HCT116 (cell line): ENCODE measurements around the gene TDRD12. TPM values are rescaled to one million over a fixed set of nuclear protein-coding genes. Genes with fewer than 3 reads are reported as not detected.

Experiments used
- ATAC-seq: fragments of 200-7000 bp; cut with Tn5 transposase; 2 replicates; pipeline ENCODE4 v1.9.1; 2020; ENCODE audit warnings: mild to moderate bottlenecking, moderate library complexity
- BruUV-seq: library from RNA; stranded (reverse); fragments of 400-500 nt; replicated peaks from 2 replicates; lab custom pipeline; 2021; lab: Mats Ljungman, UMichigan
- CTCF ChIA-PET: fragments of 300-600 bp; sonication (Branson Sonifier 250); formaldehyde crosslinking; loops from one replicate; lab custom pipeline; 2021; ENCODE audit warnings: antibody characterized with exemption; lab: Charles Lee
- POLR2A ChIA-PET: fragments of 300-600, 350-600 bp; sonication (Branson Sonifier 250); formaldehyde crosslinking; loops from one replicate; lab custom pipeline; 2021; ENCODE audit warnings: antibody characterized with exemption; lab: Charles Lee
- RAD21 ChIA-PET, 2 experiments: fragments of 300-600 bp; sonication (Branson Sonifier 250); formaldehyde crosslinking; loops; one replicate each; lab custom pipeline; 2023; ENCODE audit warnings: low total read pairs in 2 of 2; ENCODE audit not compliant: uncharacterized antibody in 2 of 2, unreplicated experiment in 2 of 2, low non-redundant PET in 1 of 2; lab: Charles Lee
- DNase-seq: peaks from one replicate; pipeline ENCODE4 v3.0.0-alpha.2; 2010; ENCODE audit warnings: low read depth, low spot score
- H2AFZ ChIP-seq: fragments of 200-600 bp; shearing (Covaris generic), sonication (generic); 2 replicates; pipeline ENCODE4 v1.6.1; 2017; ENCODE audit warnings: low read depth, mixed run types, mixed read lengths, antibody characterized with exemption, low read length; ENCODE audit not compliant: poor library complexity, severe bottlenecking
- H3K27ac ChIP-seq: 2 replicates; pipeline ENCODE4 v1.5.1; 2012; ENCODE audit warnings: low read depth, low read length
- H3K27me3 ChIP-seq: fragments of 200-600 bp; sonication (generic); 2 replicates; pipeline ENCODE4 v1.6.1; 2016; ENCODE audit warnings: mixed run types, low read length, mixed read lengths; ENCODE audit not compliant: insufficient read depth
- H3K36me3 ChIP-seq, 2 experiments: fragments of 200-500 bp in 1 of 2; fragments of 200-600 bp in 1 of 2; sonication (Bioruptor generic) in 1 of 2; sonication (generic) in 1 of 2; 2 replicates each; pipeline versions ENCODE4 v1.5.1 to v1.6.1; 2014 to 2016; ENCODE audit warnings: low read length in 2 of 2, inconsistent platforms in 1 of 2, mixed read lengths in 1 of 2, mixed run types in 1 of 2; ENCODE audit not compliant: insufficient read depth in 2 of 2, control insufficient read depth in 1 of 2
- H3K4me1 ChIP-seq, 2 experiments: fragments of 200-600 bp in 1 of 2; sonication (generic) in 1 of 2; 2 replicates each; pipeline versions ENCODE4 v1.5.1 to v1.6.1; 2012 to 2017; ENCODE audit warnings: low read length in 2 of 2, inconsistent platforms in 1 of 2, mild to moderate bottlenecking in 1 of 2, mixed read lengths in 1 of 2, mixed run types in 1 of 2, moderate library complexity in 1 of 2; ENCODE audit not compliant: insufficient read depth in 2 of 2, control insufficient read depth in 1 of 2
- H3K4me2 ChIP-seq: fragments of 200-600 bp; sonication (generic); 2 replicates; pipeline ENCODE4 v1.6.1; 2017; ENCODE audit warnings: mixed run types, low read length, mixed read lengths
- H3K4me3 ChIP-seq, 2 experiments: fragments of 200-600 bp in 1 of 2; sonication (generic) in 1 of 2; replicated peaks in 1 of 2; 2 replicates each; pipeline ENCODE4 v1.5.1; 2011 to 2016; ENCODE audit warnings: low read length in 2 of 2, control low read depth in 1 of 2, low read depth in 1 of 2, mild to moderate bottlenecking in 1 of 2, mixed read lengths in 1 of 2, mixed run types in 1 of 2
- H3K79me2 ChIP-seq: fragments of 200-600 bp; sonication (generic); 2 replicates; pipeline ENCODE4 v1.6.1; 2017; ENCODE audit warnings: mild to moderate bottlenecking, mixed run types, low read length, moderate library complexity, mixed read lengths; ENCODE audit not compliant: insufficient read depth
- H3K9ac ChIP-seq: fragments of 200-600 bp; sonication (generic); 2 replicates; pipeline ENCODE4 v1.6.1; 2016; ENCODE audit warnings: low read length, mixed read lengths
- H3K9me2 ChIP-seq: fragments of 200-600 bp; sonication (generic), shearing (Covaris generic); 2 replicates; pipeline ENCODE4 v1.6.1; 2017; ENCODE audit warnings: mixed run types, mild to moderate bottlenecking, moderate library complexity; ENCODE audit not compliant: insufficient read depth
- H3K9me3 ChIP-seq, 2 experiments: fragments of 200-500 bp in 1 of 2; fragments of 200-600 bp in 1 of 2; sonication (Bioruptor generic) in 1 of 2; sonication (generic) in 1 of 2; 2 replicates each; pipeline ENCODE4 v1.6.1; 2014 to 2017; ENCODE audit warnings: low read length in 2 of 2, mixed read lengths in 2 of 2, inconsistent platforms in 1 of 2, low read depth in 1 of 2, mild to moderate bottlenecking in 1 of 2, mixed run types in 1 of 2, moderate library complexity in 1 of 2; ENCODE audit not compliant: control insufficient read depth in 1 of 2, insufficient read depth in 1 of 2
- H4K20me1 ChIP-seq: fragments of 200-600 bp; sonication (generic), shearing (Covaris generic); 2 replicates; pipeline ENCODE4 v1.6.1; 2017; ENCODE audit warnings: mixed run types, mild to moderate bottlenecking, moderate library complexity; ENCODE audit not compliant: insufficient read depth
- TCF7L2 ChIP-seq: IDR thresholded peaks from 2 replicates; pipeline ENCODE4 v1.7.0; 2011; ENCODE audit warnings: borderline replicate concordance, inconsistent platforms; ENCODE audit not compliant: insufficient read depth, insufficient read length; ENCODE audit errors: extremely low read depth
- ZFX ChIP-seq: fragments of 450-650 bp; IDR thresholded peaks from 2 replicates; pipeline ENCODE4 v1.6.1; 2017
- intact Hi-C: fragments of 100-400 bp; cut with micrococcal nuclease; formaldehyde crosslinking; loops from 2 replicates; pipeline ENCODE4 v1.10.0; 2022
- total RNA-seq: library from RNA; stranded (reverse); gene quantifications from one replicate; pipeline ENCODE4 v1.2.1, GENCODE V29; 2021; ENCODE audit not compliant: unreplicated experiment
- TF ChIP-seq, protein P1 (sequence below): IDR thresholded peaks from 2 replicates; pipeline ENCODE4 v1.6.1; 2012; ENCODE audit warnings: low read depth
- TF ChIP-seq, protein P2 (sequence below): IDR thresholded peaks from 2 replicates; pipeline ENCODE4 v1.6.1; 2012

Gene TDRD12
- total RNA-seq, 1 experiment from 2014 or later = 0.30 TPM

DNA sequence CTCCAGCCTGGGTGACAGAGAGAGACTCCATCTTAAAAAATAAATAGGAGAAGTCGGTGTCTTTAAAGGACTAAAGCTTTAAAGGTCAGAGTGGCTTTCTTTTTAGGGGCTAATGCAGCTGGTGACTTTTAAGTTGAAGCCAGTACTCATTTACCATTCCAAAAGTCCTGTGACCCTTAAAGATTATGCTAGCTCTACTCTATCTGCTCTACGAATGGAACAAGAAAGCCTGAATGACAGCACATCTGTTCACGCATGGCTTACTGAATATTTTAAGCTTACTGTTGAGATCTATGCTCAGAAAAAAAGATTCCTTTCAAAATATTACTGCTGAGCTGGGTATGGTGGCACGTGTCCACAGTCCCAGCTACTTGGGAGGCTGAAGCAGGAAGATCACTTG lies 16.4 kb downstream of the TDRD12 start (continued):
- TF ChIP-seq, protein P1, sequence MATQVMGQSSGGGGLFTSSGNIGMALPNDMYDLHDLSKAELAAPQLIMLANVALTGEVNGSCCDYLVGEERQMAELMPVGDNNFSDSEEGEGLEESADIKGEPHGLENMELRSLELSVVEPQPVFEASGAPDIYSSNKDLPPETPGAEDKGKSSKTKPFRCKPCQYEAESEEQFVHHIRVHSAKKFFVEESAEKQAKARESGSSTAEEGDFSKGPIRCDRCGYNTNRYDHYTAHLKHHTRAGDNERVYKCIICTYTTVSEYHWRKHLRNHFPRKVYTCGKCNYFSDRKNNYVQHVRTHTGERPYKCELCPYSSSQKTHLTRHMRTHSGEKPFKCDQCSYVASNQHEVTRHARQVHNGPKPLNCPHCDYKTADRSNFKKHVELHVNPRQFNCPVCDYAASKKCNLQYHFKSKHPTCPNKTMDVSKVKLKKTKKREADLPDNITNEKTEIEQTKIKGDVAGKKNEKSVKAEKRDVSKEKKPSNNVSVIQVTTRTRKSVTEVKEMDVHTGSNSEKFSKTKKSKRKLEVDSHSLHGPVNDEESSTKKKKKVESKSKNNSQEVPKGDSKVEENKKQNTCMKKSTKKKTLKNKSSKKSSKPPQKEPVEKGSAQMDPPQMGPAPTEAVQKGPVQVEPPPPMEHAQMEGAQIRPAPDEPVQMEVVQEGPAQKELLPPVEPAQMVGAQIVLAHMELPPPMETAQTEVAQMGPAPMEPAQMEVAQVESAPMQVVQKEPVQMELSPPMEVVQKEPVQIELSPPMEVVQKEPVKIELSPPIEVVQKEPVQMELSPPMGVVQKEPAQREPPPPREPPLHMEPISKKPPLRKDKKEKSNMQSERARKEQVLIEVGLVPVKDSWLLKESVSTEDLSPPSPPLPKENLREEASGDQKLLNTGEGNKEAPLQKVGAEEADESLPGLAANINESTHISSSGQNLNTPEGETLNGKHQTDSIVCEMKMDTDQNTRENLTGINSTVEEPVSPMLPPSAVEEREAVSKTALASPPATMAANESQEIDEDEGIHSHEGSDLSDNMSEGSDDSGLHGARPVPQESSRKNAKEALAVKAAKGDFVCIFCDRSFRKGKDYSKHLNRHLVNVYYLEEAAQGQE = no peak
- TF ChIP-seq, all 23 proteins: peak for 0

- POLR2A ChIA-PET = no interaction called here
- no peaks in the 10 kb centered on the region for H3K36me3 ChIP-seq
- H3K27ac ChIP-seq = no peak overlapping the region
- TF ChIP-seq TCF7L2 (no peak), ZFX (no peak)
- TF ChIP-seq, protein P2, sequence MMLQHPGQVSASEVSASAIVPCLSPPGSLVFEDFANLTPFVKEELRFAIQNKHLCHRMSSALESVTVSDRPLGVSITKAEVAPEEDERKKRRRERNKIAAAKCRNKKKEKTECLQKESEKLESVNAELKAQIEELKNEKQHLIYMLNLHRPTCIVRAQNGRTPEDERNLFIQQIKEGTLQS = no peak
- H3K4me3 ChIP-seq = no peak overlapping the region
- no peaks in the 10 kb centered on the region for H3K79me2 ChIP-seq
- no peak overlapping the region for H3K9ac ChIP-seq
- H3K27me3 ChIP-seq = 0 out of 2 replicates have a peak, but pooled peaks cover 4% of the 10 kb centered on the region
- DNase-seq (no peak), ATAC-seq (no peak)
- BruUV-seq = no TSS peak
- peaks cover 0 to 5% of the 10 kb centered on the region in 2 experiments; a peak in 1 of 4 replicates for H3K4me1 ChIP-seq
- no peak overlapping the region for H2AFZ ChIP-seq
- no peaks in the 10 kb centered on the region for H3K9me3 ChIP-seq
- H3K4me2 ChIP-seq = no peak overlapping the region
- CTCF ChIA-PET = no interaction called here
- intact Hi-C loops = no loop called here
- H4K20me1 ChIP-seq = no peaks in the 10 kb centered on the region
- H3K9me2 ChIP-seq = no peaks in the 10 kb centered on the region
- RAD21 ChIA-PET = no interaction called here
Observed at GRCh38 chr19:32743021-32743420, 23.5 kb downstream of the TDRD12 start.
